Measurements from ENCODE around the gene PMM1.

PMM1 gene

DNA sequence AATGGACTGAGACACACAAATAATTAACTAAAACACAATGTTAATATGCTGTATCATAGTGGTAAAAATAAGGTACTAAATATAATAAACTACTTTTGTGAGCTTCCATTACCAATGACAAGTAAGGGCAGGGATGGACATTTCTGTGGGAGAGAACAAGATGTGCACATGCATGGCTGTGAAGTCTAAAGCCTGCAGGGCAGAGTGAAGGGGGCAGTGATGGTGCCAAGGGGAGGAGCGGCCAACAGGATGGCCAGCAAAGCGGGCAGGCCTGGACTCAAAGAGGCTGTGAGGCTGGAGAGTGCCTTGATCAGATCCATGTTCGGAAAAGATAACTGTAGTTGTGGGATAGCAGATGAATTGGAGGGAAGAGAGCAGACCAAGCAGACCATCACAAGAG is 18.7 kb upstream of the PMM1 start:
- H3K9me2 ChIP-seq (replicated peaks; ENCODE audit: control insufficient read depth, low read length) = no peaks in the 10 kb centered on the region
- H3K4me3 ChIP-seq (ENCODE audit: low read length) = no peak overlapping the region
- H3K9me3 ChIP-seq (ENCODE audit: control insufficient read depth, insufficient read depth, low read length) = no peaks in the 10 kb centered on the region
- H3K4me2 ChIP-seq (ENCODE audit: low read length) = no peak overlapping the region
- no peaks in the 10 kb centered on the region for H3F3A ChIP-seq (ENCODE audit: control insufficient read depth, insufficient read depth)
- no peak overlapping the region for H3K27ac ChIP-seq (ENCODE audit: low read depth, low read length)
- peaks cover 15% of the 10 kb centered on the region; the same call in 1 of the 2 replicates for H4K20me1 ChIP-seq (ENCODE audit: control insufficient read depth, insufficient read depth, low read depth, low read length)
- H3K79me2 ChIP-seq (ENCODE audit: control insufficient read depth, low read length) = peaks cover 24% of the 10 kb centered on the region
- no peaks in the 10 kb centered on the region for H3K27me3 ChIP-seq (ENCODE audit: control insufficient read depth, low read length)
- H3K4me1 ChIP-seq (ENCODE audit: control insufficient read depth, low read length) = no peaks in the 10 kb centered on the region
- peaks cover 73% of the 10 kb centered on the region for H3K36me3 ChIP-seq (ENCODE audit: control insufficient read depth, low read length)
- TF ChIP-seq EZH2phosphoT487 (IDR thresholded peaks at IDR 0.05; ENCODE audit: borderline replicate concordance, low read length) = no peak
- TF ChIP-seq, protein P1, sequence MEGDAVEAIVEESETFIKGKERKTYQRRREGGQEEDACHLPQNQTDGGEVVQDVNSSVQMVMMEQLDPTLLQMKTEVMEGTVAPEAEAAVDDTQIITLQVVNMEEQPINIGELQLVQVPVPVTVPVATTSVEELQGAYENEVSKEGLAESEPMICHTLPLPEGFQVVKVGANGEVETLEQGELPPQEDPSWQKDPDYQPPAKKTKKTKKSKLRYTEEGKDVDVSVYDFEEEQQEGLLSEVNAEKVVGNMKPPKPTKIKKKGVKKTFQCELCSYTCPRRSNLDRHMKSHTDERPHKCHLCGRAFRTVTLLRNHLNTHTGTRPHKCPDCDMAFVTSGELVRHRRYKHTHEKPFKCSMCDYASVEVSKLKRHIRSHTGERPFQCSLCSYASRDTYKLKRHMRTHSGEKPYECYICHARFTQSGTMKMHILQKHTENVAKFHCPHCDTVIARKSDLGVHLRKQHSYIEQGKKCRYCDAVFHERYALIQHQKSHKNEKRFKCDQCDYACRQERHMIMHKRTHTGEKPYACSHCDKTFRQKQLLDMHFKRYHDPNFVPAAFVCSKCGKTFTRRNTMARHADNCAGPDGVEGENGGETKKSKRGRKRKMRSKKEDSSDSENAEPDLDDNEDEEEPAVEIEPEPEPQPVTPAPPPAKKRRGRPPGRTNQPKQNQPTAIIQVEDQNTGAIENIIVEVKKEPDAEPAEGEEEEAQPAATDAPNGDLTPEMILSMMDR (IDR thresholded peaks at IDR 0.05; ENCODE audit: low read depth, low read length, poor library complexity, severe bottlenecking) = no peak

GRCh38 chr22:41603873-41604332 is 14.3 kb upstream of the PMM1 start:
- Histone ChIP-seq H4K20me1 (ENCODE audit: control insufficient read depth, insufficient read depth, low read depth, low read length) (peaks cover 8% of the 10 kb centered on the region; the same call in 1 of the 2 replicates), H3K9me3 (ENCODE audit: control insufficient read depth, insufficient read depth, low read length) (no peaks in the 10 kb centered on the region), H3K4me3 (ENCODE audit: low read length) (no peak overlapping the region), H3K36me3 (ENCODE audit: control insufficient read depth, low read length) (peaks cover 76% of the 10 kb centered on the region), H3K79me2 (ENCODE audit: control insufficient read depth, low read length) (peaks cover 5% of the 10 kb centered on the region; the same call in 1 of the 2 replicates), H3K9me2 (replicated peaks; ENCODE audit: control insufficient read depth, low read length) (no peaks in the 10 kb centered on the region), H3K4me2 (ENCODE audit: low read length) (no peak overlapping the region), H3F3A (ENCODE audit: control insufficient read depth, insufficient read depth) (no peaks in the 10 kb centered on the region), H3K27ac (ENCODE audit: low read depth, low read length) (no peak overlapping the region), H3K4me1 (ENCODE audit: control insufficient read depth, low read length) (no peaks in the 10 kb centered on the region), H3K27me3 (ENCODE audit: control insufficient read depth, low read length) (no peaks in the 10 kb centered on the region)
- no peak for TF ChIP-seq EZH2phosphoT487 (IDR thresholded peaks at IDR 0.05; ENCODE audit: borderline replicate concordance, low read length)
- TF ChIP-seq, protein P1 (IDR thresholded peaks at IDR 0.05; ENCODE audit: low read depth, low read length, poor library complexity, severe bottlenecking) = no peak

GRCh38 chr22:41600976-41601375 is 11.3 kb upstream of the PMM1 start:
- Histone ChIP-seq H3F3A (ENCODE audit: control insufficient read depth, insufficient read depth) (no peaks in the 10 kb centered on the region), H3K4me2 (ENCODE audit: low read length) (no peak overlapping the region), H3K9me3 (ENCODE audit: control insufficient read depth, insufficient read depth, low read length) (no peaks in the 10 kb centered on the region), H3K27me3 (ENCODE audit: control insufficient read depth, low read length) (no peaks in the 10 kb centered on the region), H3K79me2 (ENCODE audit: control insufficient read depth, low read length) (no peaks in the 10 kb centered on the region), H4K20me1 (ENCODE audit: control insufficient read depth, insufficient read depth, low read depth, low read length) (peaks cover 11% of the 10 kb centered on the region; the same call in 1 of the 2 replicates), H3K4me3 (ENCODE audit: low read length) (no peak overlapping the region), H3K9me2 (replicated peaks; ENCODE audit: control insufficient read depth, low read length) (no peaks in the 10 kb centered on the region), H3K4me1 (ENCODE audit: control insufficient read depth, low read length) (no peaks in the 10 kb centered on the region), H3K27ac (ENCODE audit: low read depth, low read length) (no peak overlapping the region), H3K36me3 (ENCODE audit: control insufficient read depth, low read length) (peaks cover 54% of the 10 kb centered on the region)
- no peak for TF ChIP-seq EZH2phosphoT487 (IDR thresholded peaks at IDR 0.05; ENCODE audit: borderline replicate concordance, low read length)
- TF ChIP-seq, protein P1 (IDR thresholded peaks at IDR 0.05; ENCODE audit: low read depth, low read length, poor library complexity, severe bottlenecking) = no peak
